ENCODE measurements around the gene RAD51.
A peak's percentile ranks its signal among the peaks of the same experiment; 100 is the strongest.

RAD51 gene

GRCh38 chr15:40722934-40723333, 28.0 kb downstream of the RAD51 start:
- no peaks in the 10 kb centered on the region for H3K4me1 ChIP-seq (ENCODE audit: insufficient read depth, insufficient read length)
- no peak overlapping the region for H3K4me3 ChIP-seq (ENCODE audit: insufficient read length, low read depth)
- H3K36me3 ChIP-seq (ENCODE audit: insufficient read depth, insufficient read length, low read length) = peaks cover 20% of the 10 kb centered on the region
- H3K9ac ChIP-seq (ENCODE audit: insufficient read length, low read depth) = no peak overlapping the region
- no peak for DNase-seq (ENCODE audit: low read depth, low spot score)
- H3K9me3 ChIP-seq (ENCODE audit: insufficient read depth, low read length) = no peaks in the 10 kb centered on the region
- no peak for TF ChIP-seq SUZ12 (IDR thresholded peaks at IDR 0.05; ENCODE audit: extremely low read depth, insufficient read depth, insufficient read length)
- TF ChIP-seq YY1 (IDR thresholded peaks at IDR 0.05; ENCODE audit: insufficient read depth, insufficient read length) = no peak
- TF ChIP-seq ZNF274 (IDR thresholded peaks at IDR 0.05; ENCODE audit: low read depth, low read length) = no peak
- H3K27me3 ChIP-seq (ENCODE audit: insufficient read depth, insufficient read length) = no peaks in the 10 kb centered on the region

DNA sequence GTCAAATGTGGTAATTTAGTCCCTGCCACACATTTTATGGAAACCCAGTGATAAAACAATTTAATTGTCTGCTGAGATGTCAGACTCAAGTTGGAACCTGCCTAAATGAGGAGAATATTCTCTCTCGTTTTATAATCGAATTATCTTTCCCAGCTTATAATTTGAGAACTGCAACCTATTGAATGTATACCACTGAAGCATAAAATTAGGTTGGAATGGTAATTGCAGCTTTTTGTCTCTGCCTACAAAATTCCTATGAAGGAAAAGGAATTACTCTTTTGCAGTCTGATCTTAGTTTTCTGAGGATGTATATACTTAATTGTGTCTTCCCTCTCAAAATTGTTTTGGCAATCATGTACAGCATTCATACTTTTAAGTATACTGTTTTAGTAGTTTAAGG, 28.9 kb downstream of the RAD51 start:
- H3K4me3 ChIP-seq (ENCODE audit: insufficient read length, low read depth) = no peak overlapping the region
- TF ChIP-seq SUZ12 (IDR thresholded peaks at IDR 0.05; ENCODE audit: extremely low read depth, insufficient read depth, insufficient read length) = no peak
- no peak for TF ChIP-seq ZNF274 (IDR thresholded peaks at IDR 0.05; ENCODE audit: low read depth, low read length)
- no peak for DNase-seq (ENCODE audit: low read depth, low spot score)
- peaks cover 22% of the 10 kb centered on the region for H3K36me3 ChIP-seq (ENCODE audit: insufficient read depth, insufficient read length, low read length)
- H3K4me1 ChIP-seq (ENCODE audit: insufficient read depth, insufficient read length) = no peaks in the 10 kb centered on the region
- H3K9me3 ChIP-seq (ENCODE audit: insufficient read depth, low read length) = no peaks in the 10 kb centered on the region
- H3K9ac ChIP-seq (ENCODE audit: insufficient read length, low read depth) = no peak overlapping the region
- H3K27me3 ChIP-seq (ENCODE audit: insufficient read depth, insufficient read length) = no peaks in the 10 kb centered on the region

- Histone ChIP-seq H3K9me3 (ENCODE audit: insufficient read depth, low read length) (no peaks in the 10 kb centered on the region), H3K36me3 (ENCODE audit: insufficient read depth, insufficient read length, low read length) (peaks cover 56% of the 10 kb centered on the region), H3K9ac (ENCODE audit: insufficient read length, low read depth) (no peak overlapping the region), H3K4me1 (ENCODE audit: insufficient read depth, insufficient read length) (no peaks in the 10 kb centered on the region), H3K27me3 (ENCODE audit: insufficient read depth, insufficient read length) (no peaks in the 10 kb centered on the region), H3K4me3 (ENCODE audit: insufficient read length, low read depth) (no peak overlapping the region)
- TF ChIP-seq ZNF274 (IDR thresholded peaks at IDR 0.05; ENCODE audit: low read depth, low read length) (no peak), YY1 (IDR thresholded peaks at IDR 0.05; ENCODE audit: insufficient read depth, insufficient read length) (no peak), SUZ12 (IDR thresholded peaks at IDR 0.05; ENCODE audit: extremely low read depth, insufficient read depth, insufficient read length) (no peak)
- DNase-seq (ENCODE audit: low read depth, low spot score) = no peak
These were observed 36.1 kb downstream of the RAD51 start for GRCh38 chr15:40731034-40731433.

- Histone ChIP-seq H3K4me1 (ENCODE audit: insufficient read depth, insufficient read length) (no peaks in the 10 kb centered on the region), H3K9ac (ENCODE audit: insufficient read length, low read depth) (no peak overlapping the region), H3K4me3 (ENCODE audit: insufficient read length, low read depth) (no peak overlapping the region), H3K36me3 (ENCODE audit: insufficient read depth, insufficient read length, low read length) (peaks cover 70% of the 10 kb centered on the region), H3K9me3 (ENCODE audit: insufficient read depth, low read length) (no peaks in the 10 kb centered on the region), H3K27me3 (ENCODE audit: insufficient read depth, insufficient read length) (no peaks in the 10 kb centered on the region)
- TF ChIP-seq YY1 (IDR thresholded peaks at IDR 0.05; ENCODE audit: insufficient read depth, insufficient read length) (no peak), SUZ12 (IDR thresholded peaks at IDR 0.05; ENCODE audit: extremely low read depth, insufficient read depth, insufficient read length) (no peak), ZNF274 (IDR thresholded peaks at IDR 0.05; ENCODE audit: low read depth, low read length) (no peak)
- DNase-seq (ENCODE audit: low read depth, low spot score) = no peak
These were observed 41.6 kb downstream of the RAD51 start for GRCh38 chr15:40736575-40736974.

DNA sequence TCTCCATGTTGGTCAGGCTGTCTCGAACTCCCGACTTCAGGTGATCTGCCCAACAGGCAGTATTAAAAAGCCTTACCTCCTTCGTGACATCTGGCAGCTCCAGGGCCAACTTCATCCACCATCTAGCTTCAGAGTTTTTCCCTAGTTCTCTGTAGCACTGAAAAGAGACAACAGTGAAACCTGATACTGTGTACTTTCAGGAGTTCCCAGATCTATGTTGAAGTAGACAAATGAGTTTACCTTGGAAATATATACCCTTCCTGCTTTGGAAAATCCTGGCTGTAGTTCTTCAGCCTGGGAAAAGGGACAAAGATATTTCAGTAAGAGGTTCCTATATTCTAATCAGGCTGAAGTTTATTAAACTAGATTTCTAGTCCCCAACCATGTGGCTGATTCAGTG, 42.1 kb downstream of the RAD51 start:
- Histone ChIP-seq H3K9me3 (ENCODE audit: insufficient read depth, low read length) (no peaks in the 10 kb centered on the region), H3K4me1 (ENCODE audit: insufficient read depth, insufficient read length) (no peaks in the 10 kb centered on the region), H3K27me3 (ENCODE audit: insufficient read depth, insufficient read length) (no peaks in the 10 kb centered on the region), H3K4me3 (ENCODE audit: insufficient read length, low read depth) (no peak overlapping the region), H3K9ac (ENCODE audit: insufficient read length, low read depth) (no peak overlapping the region), H3K36me3 (ENCODE audit: insufficient read depth, insufficient read length, low read length) (peaks cover 65% of the 10 kb centered on the region)
- DNase-seq (ENCODE audit: low read depth, low spot score) = no peak
- TF ChIP-seq YY1 (IDR thresholded peaks at IDR 0.05; ENCODE audit: insufficient read depth, insufficient read length) = no peak
- TF ChIP-seq ZNF274 (IDR thresholded peaks at IDR 0.05; ENCODE audit: low read depth, low read length) = no peak
- TF ChIP-seq SUZ12 (IDR thresholded peaks at IDR 0.05; ENCODE audit: extremely low read depth, insufficient read depth, insufficient read length) = no peak

GRCh38 chr15:40739047-40739446, 44.1 kb downstream of the RAD51 start:
- TF ChIP-seq ZNF274 (IDR thresholded peaks at IDR 0.05; ENCODE audit: low read depth, low read length) (no peak), SUZ12 (IDR thresholded peaks at IDR 0.05; ENCODE audit: extremely low read depth, insufficient read depth, insufficient read length) (no peak), YY1 (IDR thresholded peaks at IDR 0.05; ENCODE audit: insufficient read depth, insufficient read length) (no peak)
- no peak overlapping the region for H3K9ac ChIP-seq (ENCODE audit: insufficient read length, low read depth)
- no peaks in the 10 kb centered on the region for H3K27me3 ChIP-seq (ENCODE audit: insufficient read depth, insufficient read length)
- H3K4me1 ChIP-seq (ENCODE audit: insufficient read depth, insufficient read length) = peaks cover 1% of the 10 kb centered on the region
- DNase-seq (ENCODE audit: low read depth, low spot score) = peak; percentile 71
- peaks cover 70% of the 10 kb centered on the region for H3K36me3 ChIP-seq (ENCODE audit: insufficient read depth, insufficient read length, low read length)
- no peaks in the 10 kb centered on the region for H3K9me3 ChIP-seq (ENCODE audit: insufficient read depth, low read length)
- no peak overlapping the region for H3K4me3 ChIP-seq (ENCODE audit: insufficient read length, low read depth)

- peak overlapping the region; percentile 11 for H3K9ac ChIP-seq (ENCODE audit: insufficient read length, low read depth)
- peaks cover 8% of the 10 kb centered on the region for H3K4me1 ChIP-seq (ENCODE audit: insufficient read depth, insufficient read length)
- TF ChIP-seq SUZ12 (IDR thresholded peaks at IDR 0.05; ENCODE audit: extremely low read depth, insufficient read depth, insufficient read length) (no peak), YY1 (IDR thresholded peaks at IDR 0.05; ENCODE audit: insufficient read depth, insufficient read length) (no peak), ZNF274 (IDR thresholded peaks at IDR 0.05; ENCODE audit: low read depth, low read length) (no peak)
- no peak overlapping the region for H3K4me3 ChIP-seq (ENCODE audit: insufficient read length, low read depth)
- H3K9me3 ChIP-seq (ENCODE audit: insufficient read depth, low read length) = no peaks in the 10 kb centered on the region
- no peaks in the 10 kb centered on the region for H3K27me3 ChIP-seq (ENCODE audit: insufficient read depth, insufficient read length)
- peaks cover 69% of the 10 kb centered on the region for H3K36me3 ChIP-seq (ENCODE audit: insufficient read depth, insufficient read length, low read length)
- no peak for DNase-seq (ENCODE audit: low read depth, low spot score)
These were observed 44.9 kb downstream of the RAD51 start for GRCh38 chr15:40739854-40740253.

- Histone ChIP-seq H3K9me3 (ENCODE audit: insufficient read depth, low read length) (no peaks in the 10 kb centered on the region), H3K4me3 (ENCODE audit: insufficient read length, low read depth) (no peak overlapping the region), H3K9ac (ENCODE audit: insufficient read length, low read depth) (no peak overlapping the region), H3K27me3 (ENCODE audit: insufficient read depth, insufficient read length) (no peaks in the 10 kb centered on the region), H3K4me1 (ENCODE audit: insufficient read depth, insufficient read length) (peaks cover 13% of the 10 kb centered on the region), H3K36me3 (ENCODE audit: insufficient read depth, insufficient read length, low read length) (peaks cover 51% of the 10 kb centered on the region)
- no peak for DNase-seq (ENCODE audit: low read depth, low spot score)
- TF ChIP-seq ZNF274 (IDR thresholded peaks at IDR 0.05; ENCODE audit: low read depth, low read length) (no peak), YY1 (IDR thresholded peaks at IDR 0.05; ENCODE audit: insufficient read depth, insufficient read length) (no peak), SUZ12 (IDR thresholded peaks at IDR 0.05; ENCODE audit: extremely low read depth, insufficient read depth, insufficient read length) (no peak)
These were observed 48.5 kb downstream of the RAD51 start for GRCh38 chr15:40743485-40743901.
